IMR-90 (cell line): ENCODE measurements around the gene EPB41L4A.

Experiments
- CTCF ChIP-seq: conservative IDR thresholded peaks from 2 replicates; pipeline ENCODE4 v1.5.1; 2012; ENCODE audit warnings: mild to moderate bottlenecking, low read depth, low read length, improper control_type of control experiment
- POLR2A ChIP-seq: IDR thresholded peaks from 2 replicates; pipeline ENCODE4 v1.6.1; 2012; ENCODE audit warnings: mild to moderate bottlenecking, low read depth, low read length
- SMC3 ChIP-seq: fragments of 150-350 bp; IDR thresholded peaks from 2 replicates; pipeline ENCODE4 v1.6.1; 2016; ENCODE audit warnings: low read depth, mild to moderate bottlenecking, antibody characterized with exemption, low read length, moderate library complexity
- USF2 ChIP-seq: fragments of 150-350 bp; IDR thresholded peaks from 2 replicates; pipeline ENCODE4 v1.6.1; 2017; ENCODE audit warnings: mild to moderate bottlenecking, antibody characterized with exemption, low read length, low read depth

DNA sequence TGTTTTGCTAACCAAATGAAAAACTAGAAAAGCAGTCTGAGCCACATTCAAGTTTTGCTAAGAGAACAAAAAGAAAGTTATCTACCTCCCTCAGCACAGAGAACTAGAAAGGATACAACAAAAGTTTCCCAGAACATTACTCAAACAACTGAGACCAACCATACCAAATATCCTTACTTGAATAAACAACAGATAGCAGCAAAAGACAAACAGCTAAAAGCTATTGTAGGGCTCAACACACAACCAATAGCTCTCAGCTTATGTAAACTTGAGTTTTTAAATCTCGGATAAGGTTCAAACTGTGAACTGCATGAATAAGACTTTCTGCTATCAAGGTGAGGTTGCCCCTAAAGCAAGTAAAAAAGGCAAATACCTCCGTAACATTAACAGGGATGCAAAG, 3.5 kb downstream of the EPB41L4A start:
- no peak for TF ChIP-seq SMC3
- no peak for TF ChIP-seq CTCF
- no peak for TF ChIP-seq USF2
- no peak for TF ChIP-seq POLR2A
